D721Med (cell line): Measurements from ENCODE around the gene URGCP.

Experiments used
- DNase-seq: peaks from one replicate; pipeline ENCODE4 v3.0.0; 2011; ENCODE audit warnings: low spot score; ENCODE audit not compliant: insufficient read length
- FAIRE-seq: peaks from 2 replicates; lab custom pipeline; 2011; peaks lifted over from hg19 to GRCh38; lab: Jason Lieb, UNC
- TF ChIP-seq, protein P1 (sequence below): IDR thresholded peaks from 2 replicates; pipeline ENCODE4 v1.5.1; 2012; ENCODE audit warnings: mild to moderate bottlenecking, control low read depth; ENCODE audit not compliant: insufficient read depth; ENCODE audit errors: missing control alignments

URGCP gene

DNA sequence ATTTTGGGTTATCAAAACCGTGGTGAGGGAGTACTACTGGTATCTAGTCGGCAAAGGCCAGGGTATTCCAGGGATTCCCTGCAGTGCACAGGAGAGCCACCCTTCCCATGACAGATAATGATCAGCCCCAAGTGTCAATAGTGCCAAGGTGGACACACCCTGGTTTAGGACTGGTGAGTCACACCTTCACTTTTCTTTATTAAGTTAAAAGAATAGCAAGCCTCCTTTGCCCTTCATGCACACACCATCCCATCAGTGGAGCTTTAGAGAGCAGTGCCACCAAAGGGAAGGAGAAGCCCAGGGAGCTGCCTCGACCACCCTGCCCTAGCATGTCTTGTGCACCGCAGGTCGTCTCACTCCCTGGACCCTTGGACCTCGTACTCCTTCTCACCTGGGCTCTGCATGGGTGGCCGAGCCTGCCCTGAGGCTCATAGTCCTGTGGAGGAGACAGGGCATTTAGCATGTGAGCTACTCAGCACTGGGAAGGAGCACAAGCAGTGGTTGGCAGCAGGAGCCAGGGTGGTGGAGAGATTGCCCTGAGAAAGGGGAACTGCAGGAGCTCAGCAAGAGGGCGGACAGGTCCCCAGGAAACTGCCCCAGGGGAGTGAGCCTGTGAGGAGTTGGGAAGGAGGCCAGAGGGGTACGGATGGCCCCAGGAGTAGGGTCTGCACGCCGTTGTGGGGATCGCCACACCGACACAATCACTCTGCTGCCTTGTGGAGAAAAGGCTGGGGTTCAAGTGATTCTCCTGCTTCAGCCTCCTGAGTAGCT is 37.2 kb upstream of the URGCP start:
- FAIRE-seq (no peak), DNase-seq (no peak)
- TF ChIP-seq, protein P1, sequence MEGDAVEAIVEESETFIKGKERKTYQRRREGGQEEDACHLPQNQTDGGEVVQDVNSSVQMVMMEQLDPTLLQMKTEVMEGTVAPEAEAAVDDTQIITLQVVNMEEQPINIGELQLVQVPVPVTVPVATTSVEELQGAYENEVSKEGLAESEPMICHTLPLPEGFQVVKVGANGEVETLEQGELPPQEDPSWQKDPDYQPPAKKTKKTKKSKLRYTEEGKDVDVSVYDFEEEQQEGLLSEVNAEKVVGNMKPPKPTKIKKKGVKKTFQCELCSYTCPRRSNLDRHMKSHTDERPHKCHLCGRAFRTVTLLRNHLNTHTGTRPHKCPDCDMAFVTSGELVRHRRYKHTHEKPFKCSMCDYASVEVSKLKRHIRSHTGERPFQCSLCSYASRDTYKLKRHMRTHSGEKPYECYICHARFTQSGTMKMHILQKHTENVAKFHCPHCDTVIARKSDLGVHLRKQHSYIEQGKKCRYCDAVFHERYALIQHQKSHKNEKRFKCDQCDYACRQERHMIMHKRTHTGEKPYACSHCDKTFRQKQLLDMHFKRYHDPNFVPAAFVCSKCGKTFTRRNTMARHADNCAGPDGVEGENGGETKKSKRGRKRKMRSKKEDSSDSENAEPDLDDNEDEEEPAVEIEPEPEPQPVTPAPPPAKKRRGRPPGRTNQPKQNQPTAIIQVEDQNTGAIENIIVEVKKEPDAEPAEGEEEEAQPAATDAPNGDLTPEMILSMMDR, result no peak

DNA sequence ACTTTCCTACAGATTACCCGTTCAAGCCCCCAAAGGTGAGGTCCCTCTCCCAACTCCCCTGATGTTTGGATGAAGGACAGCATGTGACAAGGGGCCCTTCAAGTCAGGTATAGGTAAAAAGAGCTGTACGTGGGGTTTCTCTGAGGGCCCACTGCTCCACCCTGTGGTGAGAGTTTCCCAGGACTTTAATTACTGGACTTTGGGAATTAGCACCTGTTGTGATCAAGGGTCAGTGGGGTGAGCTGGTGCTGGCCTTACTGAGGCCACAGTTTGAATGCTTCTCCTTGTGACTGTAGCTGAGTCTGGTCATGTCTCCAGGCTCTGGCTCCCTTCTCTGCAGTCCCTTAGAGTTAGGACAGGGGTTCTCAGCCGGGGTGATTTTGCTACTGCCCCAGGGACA is 36.6 kb upstream of the URGCP start:
- TF ChIP-seq, protein P1, result no peak
- FAIRE-seq, result no peak
- DNase-seq, result no peak

DNA sequence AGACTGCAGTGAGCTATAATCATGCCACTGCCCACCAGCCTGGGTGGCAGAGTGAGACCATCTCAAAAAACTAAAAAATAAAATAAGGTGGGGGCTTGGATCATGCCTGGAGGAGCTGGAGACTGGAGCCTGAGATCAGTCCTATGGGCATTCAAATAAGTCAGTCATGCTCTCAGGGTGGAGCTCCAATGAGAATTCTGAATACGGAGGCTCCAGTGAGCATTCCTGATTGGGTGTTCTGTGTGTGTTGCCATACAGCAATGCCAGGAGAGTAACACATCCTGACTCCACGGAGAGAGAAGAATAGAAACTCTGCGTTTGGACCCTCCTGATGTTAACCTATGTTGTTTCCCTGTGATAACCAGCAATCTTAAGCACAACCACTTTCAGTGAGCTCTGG is 35.9 kb upstream of the URGCP start:
- FAIRE-seq (no peak), DNase-seq (no peak)
- TF ChIP-seq, protein P1, result no peak

DNA sequence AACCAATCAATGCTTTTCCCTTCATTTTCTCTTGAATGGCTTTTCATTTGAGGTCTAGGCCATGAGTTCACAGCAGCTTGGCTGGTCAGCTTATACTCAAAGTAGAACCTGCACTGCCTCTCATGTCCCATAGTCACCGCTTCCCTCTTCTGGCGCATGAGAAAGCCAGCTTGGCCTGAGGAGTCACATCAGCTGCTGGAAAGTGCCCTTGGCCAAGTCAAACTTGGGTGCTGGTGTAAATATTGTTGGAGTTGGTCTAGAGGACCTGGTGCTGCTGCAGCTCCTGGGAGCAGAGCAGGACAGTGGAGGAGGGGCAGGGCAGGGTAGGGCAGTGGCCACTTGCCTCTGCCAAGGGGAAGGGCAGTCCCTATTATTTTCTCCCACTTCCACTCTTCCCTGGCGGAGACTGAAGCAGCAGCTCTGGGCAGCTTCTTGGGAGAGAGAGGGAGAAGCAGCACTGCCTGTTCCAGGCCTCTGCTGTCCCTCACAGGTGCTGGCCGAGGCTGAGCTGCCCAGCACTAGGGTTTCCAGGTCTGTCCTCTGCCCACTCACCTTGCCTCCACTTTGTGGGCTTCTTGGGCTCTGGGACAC is 32.6 kb upstream of the URGCP start:
- DNase-seq (no peak), FAIRE-seq (no peak)
- TF ChIP-seq, protein P1, result no peak

DNA sequence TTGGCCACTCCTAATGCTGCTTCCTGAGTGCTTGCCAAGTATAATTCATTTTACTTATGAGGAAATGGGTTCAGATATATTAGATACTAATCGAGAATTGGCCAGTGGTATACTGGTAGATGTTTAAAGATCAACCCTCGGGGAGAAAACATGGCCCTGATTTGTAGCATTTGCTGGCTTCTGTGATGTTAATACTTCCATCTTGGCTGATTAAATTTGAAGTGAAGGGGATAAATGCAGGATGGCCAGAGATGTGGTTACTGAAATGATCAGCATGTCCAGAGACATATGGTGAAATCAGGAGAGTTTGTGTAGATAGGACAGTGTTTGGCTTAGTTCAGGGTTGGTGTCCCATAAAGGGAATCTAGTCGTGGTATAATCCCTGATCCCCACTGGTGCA is 31.0 kb upstream of the URGCP start:
- TF ChIP-seq, protein P1, result no peak
- no peak for FAIRE-seq
- DNase-seq, result no peak

DNA sequence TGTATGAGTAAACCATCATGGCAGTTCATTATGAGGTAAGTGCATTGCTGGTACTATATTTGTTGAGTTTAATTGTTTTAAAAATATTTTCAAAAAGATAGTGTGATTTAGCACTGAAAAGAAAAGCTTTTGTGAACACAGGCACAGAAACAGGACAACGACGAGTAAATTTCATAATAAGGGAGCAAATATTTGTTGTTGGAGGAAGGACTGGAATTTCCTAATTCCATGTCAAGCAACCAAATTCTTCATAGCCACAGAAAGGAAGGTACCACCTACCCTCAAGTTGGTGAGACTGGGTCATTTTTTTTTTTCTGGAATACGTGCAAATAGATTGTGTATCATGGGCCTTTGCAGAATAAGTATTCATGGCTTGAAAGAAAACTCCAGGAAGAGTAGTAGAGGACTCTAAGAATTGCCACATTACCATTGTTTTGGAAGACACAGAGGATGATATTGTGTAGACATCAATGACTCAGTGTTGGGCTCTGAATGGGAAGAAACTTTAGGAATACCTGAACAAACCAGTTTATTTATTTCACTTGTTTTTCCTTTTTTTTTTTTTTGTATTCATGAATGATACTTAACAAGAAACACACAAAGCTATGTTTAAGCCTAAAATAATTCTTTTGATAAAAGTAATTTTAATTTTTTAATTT is 27.6 kb upstream of the URGCP start:
- TF ChIP-seq, protein P1, result no peak
- DNase-seq, result no peak
- FAIRE-seq, result no peak
